Vagina (tissue), 2 donors: ENCODE results near the gene TMEM184B.

Experiments used
- CTCF ChIP-seq, 3 experiments: fragments of 450-650 bp in 2 of 3; fragments of 200-600 bp in 1 of 3; sonication (generic) in 1 of 3; IDR thresholded peaks; one replicate each; pipeline ENCODE4 v1.5.1; 2017 to 2019; ENCODE audit warnings: antibody characterized with exemption in 3 of 3, mild to moderate bottlenecking in 2 of 3, moderate library complexity in 2 of 3
- POLR2A ChIP-seq, 2 donors: fragments of 450-650 bp; IDR thresholded peaks; one replicate each; pipeline ENCODE4 v1.6.1; 2017; ENCODE audit warnings: antibody characterized with exemption in 2 of 2, mild to moderate bottlenecking in 2 of 2, moderate library complexity in 2 of 2

GRCh38 chr22:38282397-38282796 lies 9.6 kb upstream of the TMEM184B start:
- TF ChIP-seq CTCF (IDR thresholded peaks at IDR 0.05) (no peak), POLR2A (IDR thresholded peaks at IDR 0.05) (no peak)
